MCF 10A (cell line): ENCODE results near the gene EDAR. TPM values are rescaled to one million over a fixed set of nuclear protein-coding genes. Genes with fewer than 3 reads are reported as not detected.

Experiments
- BruUV-seq: library from RNA; stranded (reverse); fragments of 400-500 nt; replicated peaks from 2 replicates; lab custom pipeline; 2021; lab: Mats Ljungman, UMichigan
- CTCF ChIA-PET: fragments of 300-600 bp; sonication (Branson Sonifier 250); formaldehyde crosslinking; extraction: SDS; loops from one replicate; lab custom pipeline; 2021; ENCODE audit warnings: antibody characterized with exemption, inconsistent platforms; lab: Yijun Ruan, JAX
- POLR2A ChIA-PET: fragments of 300-600, 350-650 bp; sonication (Branson Sonifier 250); formaldehyde crosslinking; extraction: SDS; loops from one replicate; lab custom pipeline; 2020; ENCODE audit warnings: antibody characterized with exemption, inconsistent platforms; lab: Yijun Ruan, JAX
- DNase-seq: peaks from one replicate; pipeline ENCODE4 v3.0.0-alpha.2; 2018; ENCODE audit not compliant: unreplicated experiment
- H3K27ac Mint-ChIP-seq: one replicate; pipeline ENCODE4 v1.8.0; 2022; ENCODE audit warnings: mild to moderate bottlenecking, low read depth, mixed read lengths; ENCODE audit not compliant: unreplicated experiment
- H3K27me3 Mint-ChIP-seq: one replicate; pipeline ENCODE4 v1.8.0; 2022; ENCODE audit warnings: mixed read lengths; ENCODE audit not compliant: insufficient read depth, unreplicated experiment
- H3K36me3 Mint-ChIP-seq: one replicate; pipeline ENCODE4 v1.8.0; 2022; ENCODE audit warnings: mild to moderate bottlenecking, moderate library complexity, mixed read lengths; ENCODE audit not compliant: insufficient read depth, unreplicated experiment
- H3K4me1 Mint-ChIP-seq: one replicate; pipeline ENCODE4 v1.8.0; 2022; ENCODE audit warnings: mixed read lengths; ENCODE audit not compliant: insufficient read depth, unreplicated experiment
- H3K4me3 Mint-ChIP-seq: one replicate; pipeline ENCODE4 v1.8.0; 2022; ENCODE audit warnings: mild to moderate bottlenecking, moderate library complexity, mixed read lengths; ENCODE audit not compliant: unreplicated experiment
- H3K9me3 Mint-ChIP-seq: one replicate; pipeline ENCODE4 v1.8.0; 2022; ENCODE audit warnings: mixed read lengths; ENCODE audit not compliant: unreplicated experiment
- CTCF ChIP-seq: fragments of 200-600 bp; IDR thresholded peaks from one replicate; pipeline ENCODE4 v1.8.0; 2022; ENCODE audit warnings: antibody characterized with exemption, mild to moderate bottlenecking; ENCODE audit not compliant: unreplicated experiment
- intact Hi-C: fragments of 100-400 bp; cut with micrococcal nuclease; formaldehyde crosslinking; loops from 2 replicates; pipeline ENCODE4 v1.14.1; 2022
- total RNA-seq: library from RNA; stranded (reverse); gene quantifications from 2 replicates; pipeline ENCODE4 v1.2.3, GENCODE V29; 2022

The EDAR gene
- total RNA-seq, 1 experiment from 2014 or later: 0.14 TPM

- no peak for TF ChIP-seq CTCF
- no peak for DNase-seq
- intact Hi-C loops: no loop called here
- POLR2A ChIA-PET: no interaction called here
- BruUV-seq: no TSS peak
- CTCF ChIA-PET: interaction anchor here (2.4 kb wide), 1 partner anchor 10 kb away, joined by 7 read pairs; no protein-coding TSS in a partner anchor
- Mint-ChIP-seq H3K27me3 (peaks cover 10% of the 10 kb centered on the region), H3K27ac (no peak overlapping the region), H3K4me3 (no peak overlapping the region), H3K36me3 (no peaks in the 10 kb centered on the region), H3K9me3 (no peaks in the 10 kb centered on the region), H3K4me1 (peaks cover 17% of the 10 kb centered on the region)
These were observed 70.7 kb downstream of the EDAR start for GRCh38 chr2:108918156-108918874.

- H3K27ac Mint-ChIP-seq: no peak overlapping the region
- no TSS peak for BruUV-seq
- POLR2A ChIA-PET: no interaction called here
- no peak overlapping the region for H3K4me3 Mint-ChIP-seq
- H3K4me1 Mint-ChIP-seq: peaks cover 9% of the 10 kb centered on the region
- no peak for DNase-seq
- H3K36me3 Mint-ChIP-seq: no peaks in the 10 kb centered on the region
- no peak for TF ChIP-seq CTCF
- CTCF ChIA-PET: interaction anchor here (2.9 kb wide), 1 partner anchor 12 kb away, joined by 16 read pairs; no protein-coding TSS in a partner anchor
- peaks cover 10% of the 10 kb centered on the region for H3K27me3 Mint-ChIP-seq
- intact Hi-C loops: no loop called here
- no peaks in the 10 kb centered on the region for H3K9me3 Mint-ChIP-seq
These were observed 71.5 kb downstream of the EDAR start for GRCh38 chr2:108917526-108917925.

- H3K9me3 Mint-ChIP-seq: no peaks in the 10 kb centered on the region
- H3K27me3 Mint-ChIP-seq: peaks cover 11% of the 10 kb centered on the region
- no peaks in the 10 kb centered on the region for H3K36me3 Mint-ChIP-seq
- DNase-seq: no peak
- no peak for TF ChIP-seq CTCF
- POLR2A ChIA-PET: interaction anchor here (0.5 kb wide), 1 partner anchor 250 kb away, joined by 3 read pairs; no protein-coding TSS in a partner anchor
- CTCF ChIA-PET: interaction anchor here (1.0 to 2.9 kb wide), 2 partner anchors 12 to 88 kb away, joined by 4 to 16 read pairs; no protein-coding TSS in a partner anchor
- H3K27ac Mint-ChIP-seq: no peak overlapping the region
- BruUV-seq: no TSS peak
- H3K4me3 Mint-ChIP-seq: no peak overlapping the region
- intact Hi-C loops: no loop called here
- peaks cover 6% of the 10 kb centered on the region for H3K4me1 Mint-ChIP-seq
These were observed 72.1 kb downstream of the EDAR start for GRCh38 chr2:108916796-108917421.

GRCh38 chr2:108916122-108916795 lies 72.8 kb downstream of the EDAR start:
- DNase-seq: no peak
- intact Hi-C loops: no loop called here
- Mint-ChIP-seq H3K9me3 (no peaks in the 10 kb centered on the region), H3K36me3 (no peaks in the 10 kb centered on the region), H3K27ac (no peak overlapping the region), H3K27me3 (peaks cover 18% of the 10 kb centered on the region), H3K4me1 (peaks cover 2% of the 10 kb centered on the region), H3K4me3 (no peak overlapping the region)
- ChIA-PET POLR2A (no interaction called here), CTCF (interaction anchor here (1.0 to 2.9 kb wide), 3 partner anchors 10 to 88 kb away, joined by 3 to 16 read pairs (median 4); no protein-coding TSS in a partner anchor)
- no peak for TF ChIP-seq CTCF
- no TSS peak for BruUV-seq
